GM19395 (cell line): Measurements from ENCODE around the gene CDK2AP2.
"Not testable (repeated sequence)": the region's sequence is repeated elsewhere in the genome, so short reads cannot be mapped to it uniquely, and the experiment has no call there.

ENCODE experiments used
- ATAC-seq: cut with Tn5 transposase; IDR thresholded peaks from one replicate; pipeline ENCODE4 v1.9.1; 2021; ENCODE audit warnings: mild to moderate bottlenecking, moderate library complexity; ENCODE audit not compliant: unreplicated experiment

Gene CDK2AP2

GRCh38 chr11:67491276-67492068 is 16.5 kb downstream of the CDK2AP2 start:
- no peak for ATAC-seq

- no peak for ATAC-seq
These were observed 17.3 kb downstream of the CDK2AP2 start for GRCh38 chr11:67490727-67491065.

GRCh38 chr11:67489885-67490726 is 17.9 kb downstream of the CDK2AP2 start:
- ATAC-seq = no peak

- no peak for ATAC-seq
These were observed 18.6 kb downstream of the CDK2AP2 start for GRCh38 chr11:67489203-67489884.

GRCh38 chr11:67486481-67487195 is 21.3 kb downstream of the CDK2AP2 start:
- ATAC-seq = no peak

GRCh38 chr11:67485873-67486361 is 22.0 kb downstream of the CDK2AP2 start:
- not testable (repeated sequence) for ATAC-seq

- ATAC-seq = no peak
These were observed 23.1 kb downstream of the CDK2AP2 start for GRCh38 chr11:67484847-67485311.

- no peak for ATAC-seq
These were observed 23.9 kb downstream of the CDK2AP2 start for GRCh38 chr11:67483831-67484665.

- peak; percentile 72 for ATAC-seq
These were observed 24.8 kb downstream of the CDK2AP2 start, which contains the start of gene AIP for GRCh38 chr11:67482827-67483798. AIP (plus strand) TSS chr11:67483026; CDS start chr11:67483159, 133 bp downstream.

GRCh38 chr11:67482275-67482826 is 25.6 kb downstream of the CDK2AP2 start:
- ATAC-seq = peak; percentile 1

- ATAC-seq = not testable (repeated sequence)
These were observed 30.5 kb downstream of the CDK2AP2 start for GRCh38 chr11:67477344-67478050.

GRCh38 chr11:67476692-67477091 is 31.3 kb downstream of the CDK2AP2 start:
- not testable (repeated sequence) for ATAC-seq

GRCh38 chr11:67472882-67473281 is 35.1 kb downstream of the CDK2AP2 start:
- no peak for ATAC-seq

GRCh38 chr11:67470337-67471002 is 37.5 kb downstream of the CDK2AP2 start:
- no peak for ATAC-seq

- ATAC-seq = no peak
These were observed 38.5 kb downstream of the CDK2AP2 start for GRCh38 chr11:67469508-67469811.

- ATAC-seq = peak; percentile 69
These were observed 39.0 kb downstream of the CDK2AP2 start, which contains the start of gene TMEM134 for GRCh38 chr11:67468759-67469507. TMEM134 (minus strand) TSS chr11:67469251; CDS start chr11:67469192, 59 bp downstream.
